Caco-2 (cell line): Measurements from ENCODE around the gene CNGA1. TPM values are rescaled to one million over a fixed set of nuclear protein-coding genes. Genes with fewer than 3 reads are reported as not detected.
A peak's percentile ranks its signal among the peaks of the same experiment; 100 is the strongest.

ENCODE experiments used
- BruUV-seq: library from RNA; stranded (reverse); fragments of 400-500 nt; replicated peaks from 2 replicates; lab custom pipeline; 2021; lab: Mats Ljungman, UMichigan
- CTCF ChIA-PET: fragments of 300-600 bp; sonication (Branson Sonifier 250); formaldehyde crosslinking; loops from one replicate; lab custom pipeline; 2022; ENCODE audit warnings: antibody characterized with exemption; lab: Charles Lee
- POLR2A ChIA-PET: fragments of 300-600 bp; sonication (Branson Sonifier 250); formaldehyde crosslinking; loops from one replicate; lab custom pipeline; 2022; ENCODE audit warnings: antibody characterized with exemption; lab: Charles Lee
- DNase-seq, 2 experiments: peaks; one replicate each; pipeline versions ENCODE4 v3.0.0 to v3.0.0-alpha.2; 2020 to 2022
- H3K27me3 ChIP-seq: replicated peaks from 2 replicates; pipeline ENCODE4 v1.6.0; 2011; ENCODE audit warnings: low read length; ENCODE audit not compliant: control insufficient read depth, insufficient read depth
- H3K36me3 ChIP-seq: 2 replicates; pipeline ENCODE4 v1.5.1; 2011; ENCODE audit warnings: low read length; ENCODE audit not compliant: control insufficient read depth, insufficient read depth
- H3K4me1 ChIP-seq: fragments of 250-450 bp; sonication (Bioruptor Pico); 2 replicates; pipeline ENCODE4 v1.5.1; 2020; ENCODE audit warnings: mild to moderate bottlenecking
- H3K4me3 ChIP-seq: 2 replicates; pipeline ENCODE4 v1.5.1; 2011; ENCODE audit warnings: low read depth, mild to moderate bottlenecking, control low read depth, low read length
- H3K9me3 ChIP-seq: fragments of 250-450 bp; sonication (Bioruptor Pico); 2 replicates; pipeline ENCODE4 v1.5.1; 2020; ENCODE audit warnings: mild to moderate bottlenecking, moderate library complexity
- H3K27ac Mint-ChIP-seq: one replicate; pipeline ENCODE4 v1.8.0; 2022; ENCODE audit warnings: mixed read lengths; ENCODE audit not compliant: unreplicated experiment
- H3K27me3 Mint-ChIP-seq: one replicate; pipeline ENCODE4 v1.8.0; 2022; ENCODE audit warnings: mixed read lengths; ENCODE audit not compliant: insufficient read depth, unreplicated experiment
- H3K36me3 Mint-ChIP-seq: one replicate; pipeline ENCODE4 v1.8.0; 2022; ENCODE audit warnings: mild to moderate bottlenecking, mixed read lengths; ENCODE audit not compliant: insufficient read depth, unreplicated experiment
- H3K4me1 Mint-ChIP-seq: one replicate; pipeline ENCODE4 v1.8.0; 2022; ENCODE audit warnings: low read depth, mixed read lengths; ENCODE audit not compliant: unreplicated experiment
- H3K4me3 Mint-ChIP-seq: one replicate; pipeline ENCODE4 v1.8.0; 2022; ENCODE audit warnings: mild to moderate bottlenecking, moderate library complexity, mixed read lengths; ENCODE audit not compliant: unreplicated experiment
- H3K9me3 Mint-ChIP-seq: one replicate; pipeline ENCODE4 v1.8.0; 2022; ENCODE audit warnings: mixed read lengths; ENCODE audit not compliant: unreplicated experiment
- intact Hi-C: fragments of 100-400 bp; cut with micrococcal nuclease; formaldehyde crosslinking; loops from one replicate; pipeline ENCODE4 v1.10.0; 2022; ENCODE audit not compliant: unreplicated experiment
- total RNA-seq: library from RNA; stranded (reverse); gene quantifications from 2 replicates; pipeline ENCODE4 v1.2.3, GENCODE V29; 2022
- TF ChIP-seq, protein P1 (sequence below), 2 experiments: fragments of 200-600 bp in 1 of 2; IDR thresholded peaks; 1 replicate in 1 of 2; 2 replicates in 1 of 2; pipeline versions ENCODE4 v1.5.1 to v1.8.0; 2011 to 2022; ENCODE audit warnings: antibody characterized with exemption in 1 of 2, control low read depth in 1 of 2, inconsistent platforms in 1 of 2, low read depth in 1 of 2, low read length in 1 of 2, mild to moderate bottlenecking in 1 of 2, moderate library complexity in 1 of 2; ENCODE audit not compliant: insufficient read depth in 1 of 2, severe bottlenecking in 1 of 2, unreplicated experiment in 1 of 2

CNGA1 gene
- total RNA-seq, 1 experiment from 2014 or later = 1.5 TPM

DNA sequence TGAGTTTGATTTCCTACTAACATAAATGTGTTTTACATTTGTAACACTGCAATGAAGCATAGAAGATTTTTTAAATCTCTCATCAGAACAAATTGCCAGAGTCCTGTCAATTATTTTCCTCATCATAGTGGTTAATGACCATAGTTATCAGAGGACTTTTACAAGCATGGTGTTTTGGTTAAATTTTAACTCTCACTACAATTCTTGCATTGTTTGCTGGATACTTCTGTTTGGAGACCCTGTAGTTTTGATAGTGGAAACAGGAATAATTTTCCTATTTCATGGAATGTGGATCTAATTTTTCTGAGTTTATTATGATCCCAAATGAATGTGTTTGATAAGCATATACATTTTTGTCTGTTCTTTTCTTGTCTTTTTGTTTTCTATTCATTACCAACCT, 16.9 kb upstream of the CNGA1 start:
- H3K27me3 ChIP-seq = no peaks in the 10 kb centered on the region
- no peaks in the 10 kb centered on the region; the same call in 1 of the 2 replicates for H3K36me3 ChIP-seq
- H3K4me3 Mint-ChIP-seq = peak overlapping the region; percentile 8
- H3K27me3 Mint-ChIP-seq = no peaks in the 10 kb centered on the region
- intact Hi-C loops = loop anchor here (2.0 kb wide), 1 partner anchor 53 kb away; no protein-coding TSS in a partner anchor
- H3K9me3 ChIP-seq = no peaks in the 10 kb centered on the region
- H3K4me1 Mint-ChIP-seq = peaks cover 21% of the 10 kb centered on the region
- BruUV-seq = no TSS peak
- TF ChIP-seq, protein P1, sequence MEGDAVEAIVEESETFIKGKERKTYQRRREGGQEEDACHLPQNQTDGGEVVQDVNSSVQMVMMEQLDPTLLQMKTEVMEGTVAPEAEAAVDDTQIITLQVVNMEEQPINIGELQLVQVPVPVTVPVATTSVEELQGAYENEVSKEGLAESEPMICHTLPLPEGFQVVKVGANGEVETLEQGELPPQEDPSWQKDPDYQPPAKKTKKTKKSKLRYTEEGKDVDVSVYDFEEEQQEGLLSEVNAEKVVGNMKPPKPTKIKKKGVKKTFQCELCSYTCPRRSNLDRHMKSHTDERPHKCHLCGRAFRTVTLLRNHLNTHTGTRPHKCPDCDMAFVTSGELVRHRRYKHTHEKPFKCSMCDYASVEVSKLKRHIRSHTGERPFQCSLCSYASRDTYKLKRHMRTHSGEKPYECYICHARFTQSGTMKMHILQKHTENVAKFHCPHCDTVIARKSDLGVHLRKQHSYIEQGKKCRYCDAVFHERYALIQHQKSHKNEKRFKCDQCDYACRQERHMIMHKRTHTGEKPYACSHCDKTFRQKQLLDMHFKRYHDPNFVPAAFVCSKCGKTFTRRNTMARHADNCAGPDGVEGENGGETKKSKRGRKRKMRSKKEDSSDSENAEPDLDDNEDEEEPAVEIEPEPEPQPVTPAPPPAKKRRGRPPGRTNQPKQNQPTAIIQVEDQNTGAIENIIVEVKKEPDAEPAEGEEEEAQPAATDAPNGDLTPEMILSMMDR (IDR thresholded peaks at IDR 0.05; ENCODE audit: insufficient read depth in 1 of 2, low read depth in 1 of 2, low read length in 1 of 2, severe bottlenecking in 1 of 2, unreplicated experiment in 1 of 2) = no peak
- H3K9me3 Mint-ChIP-seq = no peaks in the 10 kb centered on the region
- peak overlapping the region; percentile 23 for H3K27ac Mint-ChIP-seq
- no peak overlapping the region for H3K4me3 ChIP-seq
- DNase-seq = no peak
- peaks cover 29% of the 10 kb centered on the region for H3K4me1 ChIP-seq
- CTCF ChIA-PET = interaction anchor here (1.0 to 1.4 kb wide), 2 partner anchors 26 to 52 kb away, joined by 3 to 4 read pairs; no protein-coding TSS in a partner anchor
- POLR2A ChIA-PET = no interaction called here
- H3K36me3 Mint-ChIP-seq = peaks cover 58% of the 10 kb centered on the region

- H3K27ac Mint-ChIP-seq = peak overlapping the region; percentile 23
- DNase-seq = no peak
- Histone ChIP-seq H3K9me3 (0 out of 2 replicates have a peak, but pooled peaks cover 3% of the 10 kb centered on the region), H3K4me3 (no peak overlapping the region), H3K27me3 (no peaks in the 10 kb centered on the region), H3K36me3 (no peaks in the 10 kb centered on the region; the same call in 1 of the 2 replicates), H3K4me1 (peaks cover 29% of the 10 kb centered on the region)
- H3K27me3 Mint-ChIP-seq = no peaks in the 10 kb centered on the region
- ChIA-PET POLR2A (no interaction called here), CTCF (interaction anchor here (0.5 kb wide), 1 partner anchor 38 kb away, joined by 4 read pairs; no protein-coding TSS in a partner anchor)
- TF ChIP-seq, protein P1 (IDR thresholded peaks at IDR 0.05; ENCODE audit: insufficient read depth in 1 of 2, low read depth in 1 of 2, low read length in 1 of 2, severe bottlenecking in 1 of 2, unreplicated experiment in 1 of 2) = no peak
- peaks cover 60% of the 10 kb centered on the region for H3K36me3 Mint-ChIP-seq
- H3K4me3 Mint-ChIP-seq = no peak overlapping the region
- intact Hi-C loops = loop anchor here (1.0 to 2.0 kb wide), 2 partner anchors 39 to 54 kb away; no protein-coding TSS in a partner anchor
- H3K4me1 Mint-ChIP-seq = peaks cover 21% of the 10 kb centered on the region
- BruUV-seq = no TSS peak
- no peaks in the 10 kb centered on the region for H3K9me3 Mint-ChIP-seq
Measured at GRCh38 chr4:48032721-48033120, 16.2 kb upstream of the CNGA1 start.

- Mint-ChIP-seq H3K27me3 (no peaks in the 10 kb centered on the region), H3K4me1 (peaks cover 21% of the 10 kb centered on the region), H3K27ac (peak overlapping the region; percentile 75), H3K36me3 (peaks cover 61% of the 10 kb centered on the region), H3K4me3 (no peak overlapping the region), H3K9me3 (no peaks in the 10 kb centered on the region)
- 0 out of 2 replicates have a peak, but pooled peaks cover 8% of the 10 kb centered on the region for H3K9me3 ChIP-seq
- no peaks in the 10 kb centered on the region for H3K27me3 ChIP-seq
- intact Hi-C loops = loop anchor here (1.0 to 2.0 kb wide), 2 partner anchors 39 to 55 kb away; no protein-coding TSS in a partner anchor
- H3K4me3 ChIP-seq = no peak overlapping the region
- BruUV-seq = no TSS peak
- ChIA-PET CTCF (no interaction called here), POLR2A (no interaction called here)
- no peaks in the 10 kb centered on the region; the same call in 1 of the 2 replicates for H3K36me3 ChIP-seq
- peaks cover 29% of the 10 kb centered on the region for H3K4me1 ChIP-seq
- no peak for DNase-seq
- TF ChIP-seq, protein P1 (IDR thresholded peaks at IDR 0.05; ENCODE audit: insufficient read depth in 1 of 2, low read depth in 1 of 2, low read length in 1 of 2, severe bottlenecking in 1 of 2, unreplicated experiment in 1 of 2) = no peak
Measured at GRCh38 chr4:48031802-48032525, 15.5 kb upstream of the CNGA1 start.
